Measurements from ENCODE around the gene MRPL45.

The MRPL45 gene

DNA sequence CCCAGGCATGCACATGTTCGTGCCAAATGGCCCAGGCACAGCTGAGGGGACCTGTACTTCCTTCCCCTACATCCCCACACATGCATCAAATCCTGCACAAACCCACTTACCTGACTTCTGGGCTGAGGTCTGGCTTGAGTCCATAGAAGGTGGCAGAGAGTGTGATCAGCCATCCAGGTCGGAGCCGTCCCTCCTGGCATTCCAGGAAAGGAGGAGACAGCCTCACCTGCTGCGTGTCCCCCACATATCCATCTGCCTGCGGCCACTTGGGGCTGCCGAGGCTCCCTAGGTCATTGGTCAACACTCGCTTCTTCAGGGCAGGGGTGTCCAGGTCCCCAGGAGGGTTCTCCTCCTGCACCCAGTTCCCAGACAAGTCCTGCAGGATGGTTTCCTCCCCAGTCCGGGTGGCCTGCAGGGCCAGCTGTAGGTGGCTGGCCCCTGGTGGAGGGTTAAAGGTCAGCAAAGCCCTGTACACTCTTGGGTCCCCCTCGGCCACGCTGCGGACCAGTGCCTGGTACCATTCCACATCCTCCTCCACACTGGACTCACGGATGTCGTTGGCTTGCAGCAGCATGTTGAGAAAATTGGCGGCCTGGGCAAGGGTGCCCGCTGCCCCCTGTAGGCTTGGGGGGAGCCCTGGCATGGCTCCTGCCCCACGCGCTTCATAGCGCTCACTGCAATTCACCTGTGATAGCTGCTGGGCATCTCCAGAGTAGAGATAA lies 46.1 kb downstream of the MRPL45 start:
- no peak overlapping the region for H3K9ac ChIP-seq (ENCODE audit: low read depth, low read length, poor library complexity)
- peak overlapping the region; percentile 20 for H2AK5ac ChIP-seq (ENCODE audit: low read depth, low read length)

DNA sequence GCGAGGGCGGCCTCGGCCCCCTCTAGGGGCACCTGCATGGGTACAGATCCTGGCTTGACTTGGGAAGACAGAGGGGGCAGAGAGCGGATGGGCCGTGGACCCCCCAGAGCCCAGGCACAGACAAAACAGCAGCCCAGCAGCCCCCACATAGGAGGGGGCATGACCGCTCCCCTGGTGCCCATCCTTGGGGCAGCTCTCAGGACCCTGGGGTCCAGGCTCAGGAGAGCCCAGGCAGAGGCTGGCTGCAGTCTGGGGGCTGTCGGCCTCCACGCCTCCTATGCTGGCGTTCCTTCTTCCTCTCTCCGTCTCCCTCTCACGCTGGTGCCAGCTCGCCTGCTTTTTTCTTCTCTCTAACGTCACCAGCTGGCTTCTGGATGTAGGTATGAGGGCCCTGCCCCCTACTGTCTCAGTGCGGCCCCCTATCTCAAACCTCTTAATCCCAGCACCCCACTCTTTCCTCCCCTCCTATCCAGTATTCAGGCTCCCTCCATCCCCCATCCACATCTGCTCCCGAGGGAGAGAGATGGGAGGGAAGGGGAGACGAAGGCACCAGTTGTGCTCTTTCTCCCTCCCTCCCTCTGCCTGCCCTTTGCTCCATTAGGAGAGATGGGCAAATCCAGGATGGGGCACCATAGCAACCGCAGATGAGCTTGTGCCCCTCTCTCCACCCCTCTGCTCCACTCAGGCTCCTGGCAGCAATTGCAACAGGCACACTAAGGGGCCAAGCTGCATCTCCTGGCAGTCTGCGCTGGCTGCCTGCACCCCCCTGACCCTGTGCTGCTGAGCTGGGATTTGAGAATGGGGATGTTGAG lies 46.8 kb downstream of the MRPL45 start, which contains the start of gene GPR179:
Gene GPR179 (minus strand): TSS at position 349 of the 812 bp plus-strand sequence. CDS start 167 bp downstream, at position 182.
- no peaks in the 10 kb centered on the region for H3K9me3 ChIP-seq (replicated peaks in 1 of 2; ENCODE audit: control insufficient read depth in 2 of 2, insufficient read depth in 1 of 2, low read depth in 1 of 2, low read length in 2 of 2)
- WGBS, 2 donors (ENCODE audit: extremely low coverage in 2 of 2, insufficient read length in 2 of 2, insufficient replicate concordance in 1 of 2), result no CpG with 5 or more reads among the region's 18 CpGs
- H2AFZ ChIP-seq (ENCODE audit: low read length), result peak within 1 kb of the TSS; percentile 13

More for the DNA sequence above, 46.1 kb downstream of the MRPL45 start:
- H3K4me3 ChIP-seq (ENCODE audit: low read length in 2 of 2), result peak overlapping the region in 1 of 2 donors; percentile 52
- peak overlapping the region; percentile 19 for H4K8ac ChIP-seq (ENCODE audit: low read depth, low read length)
- no peak overlapping the region for H3K23ac ChIP-seq (ENCODE audit: low read depth, low read length, poor library complexity)
- H3K4me1 ChIP-seq (ENCODE audit: control insufficient read depth in 2 of 2, insufficient read depth in 1 of 2, low read depth in 1 of 2, low read length in 2 of 2), result peaks cover 3 to 8% of the 10 kb centered on the region in 2 donors
- peaks cover 0 to 20% (median 0%) of the 10 kb centered on the region in 3 experiments for H3K27me3 ChIP-seq (ENCODE audit: control insufficient read depth in 3 of 3, insufficient read depth in 3 of 3, low read depth in 1 of 3, low read length in 3 of 3)
- no peak overlapping the region for H3K14ac ChIP-seq (ENCODE audit: low read length)
- H2BK5ac ChIP-seq (ENCODE audit: low read length), result no peak overlapping the region
- no peak overlapping the region for H3K4me2 ChIP-seq (ENCODE audit: insufficient read depth, low read length, poor library complexity, severe bottlenecking)
- DNase-seq (ENCODE audit: low spot score), result no peak
- no CpG with 5 or more reads among the region's 18 CpGs for WGBS, 2 donors (ENCODE audit: extremely low coverage in 2 of 2, insufficient read length in 2 of 2, insufficient replicate concordance in 1 of 2)
- no peak overlapping the region for H3K27ac ChIP-seq (replicated peaks; ENCODE audit: low read length)
- peak overlapping the region; percentile 38 for H2BK15ac ChIP-seq (ENCODE audit: low read length)
- no peak overlapping the region for H2BK12ac ChIP-seq (ENCODE audit: low read length)
- no peaks in the 10 kb centered on the region for H3K9me3 ChIP-seq (replicated peaks in 1 of 2; ENCODE audit: control insufficient read depth in 2 of 2, insufficient read depth in 1 of 2, low read depth in 1 of 2, low read length in 2 of 2)
- no peak overlapping the region for H2AFZ ChIP-seq (ENCODE audit: low read length)
- peak overlapping the region; percentile 12 for H3K4ac ChIP-seq (ENCODE audit: low read length)
- no peaks in the 10 kb centered on the region for H3K36me3 ChIP-seq (replicated peaks in 1 of 2; ENCODE audit: control insufficient read depth in 2 of 2, insufficient read depth in 2 of 2, low read length in 2 of 2)
- H2BK120ac ChIP-seq (ENCODE audit: low read depth, low read length), result no peak overlapping the region
- H3K79me1 ChIP-seq (ENCODE audit: low read depth, low read length), result no peaks in the 10 kb centered on the region
- H4K91ac ChIP-seq (ENCODE audit: low read depth, low read length, poor library complexity), result no peak overlapping the region
- H3K18ac ChIP-seq (ENCODE audit: low read length), result peak overlapping the region; percentile 19

DNA sequence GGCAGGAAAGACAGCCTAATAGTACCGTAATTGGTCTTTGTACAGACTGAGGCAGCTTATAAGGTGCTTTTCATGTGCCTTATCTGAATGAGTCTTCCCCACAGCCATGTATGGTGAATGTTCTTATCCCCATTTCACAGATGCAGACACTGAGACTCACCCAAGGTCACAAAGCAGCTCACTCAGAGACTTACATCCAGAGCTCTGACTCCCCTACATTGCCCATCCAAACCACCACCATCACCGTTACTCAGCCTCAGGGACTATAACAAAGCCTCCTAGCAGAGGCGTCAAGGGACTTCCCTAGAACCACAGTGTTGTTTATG lies 47.4 kb downstream of the MRPL45 start:
- H2BK15ac ChIP-seq (ENCODE audit: low read length), result no peak overlapping the region
- no peak overlapping the region for H2BK120ac ChIP-seq (ENCODE audit: low read depth, low read length)
- H3K14ac ChIP-seq (ENCODE audit: low read length), result no peak overlapping the region
- H3K4me3 ChIP-seq (ENCODE audit: low read length in 2 of 2), result no peak overlapping the region
- H3K4me2 ChIP-seq (ENCODE audit: insufficient read depth, low read length, poor library complexity, severe bottlenecking), result no peak overlapping the region
- H4K8ac ChIP-seq (ENCODE audit: low read depth, low read length), result no peak overlapping the region
- no peak overlapping the region for H3K27ac ChIP-seq (replicated peaks; ENCODE audit: low read length)
- H3K4me1 ChIP-seq (ENCODE audit: control insufficient read depth in 2 of 2, insufficient read depth in 1 of 2, low read depth in 1 of 2, low read length in 2 of 2), result peaks cover 4 to 8% of the 10 kb centered on the region in 2 donors
- H3K9ac ChIP-seq (ENCODE audit: low read depth, low read length, poor library complexity), result peak overlapping the region; percentile 74
- no peaks in the 10 kb centered on the region for H3K9me3 ChIP-seq (replicated peaks in 1 of 2; ENCODE audit: control insufficient read depth in 2 of 2, insufficient read depth in 1 of 2, low read depth in 1 of 2, low read length in 2 of 2)
- H3K79me1 ChIP-seq (ENCODE audit: low read depth, low read length), result no peaks in the 10 kb centered on the region
- H3K36me3 ChIP-seq (replicated peaks in 1 of 2; ENCODE audit: control insufficient read depth in 2 of 2, insufficient read depth in 2 of 2, low read length in 2 of 2), result no peaks in the 10 kb centered on the region
- no CpG with 5 or more reads among the region's 3 CpGs for WGBS, 2 donors (ENCODE audit: extremely low coverage in 2 of 2, insufficient read length in 2 of 2, insufficient replicate concordance in 1 of 2)
- H2BK5ac ChIP-seq (ENCODE audit: low read length), result no peak overlapping the region
- no peak overlapping the region for H3K18ac ChIP-seq (ENCODE audit: low read length)
- no peak overlapping the region for H2AFZ ChIP-seq (ENCODE audit: low read length)
- no peak for DNase-seq (ENCODE audit: low spot score)
- peak overlapping the region; percentile 66 for H3K23ac ChIP-seq (ENCODE audit: low read depth, low read length, poor library complexity)
- peaks cover 0 to 12% (median 0%) of the 10 kb centered on the region in 3 experiments for H3K27me3 ChIP-seq (ENCODE audit: control insufficient read depth in 3 of 3, insufficient read depth in 3 of 3, low read depth in 1 of 3, low read length in 3 of 3)
- no peak overlapping the region for H2BK12ac ChIP-seq (ENCODE audit: low read length)
- H3K4ac ChIP-seq (ENCODE audit: low read length), result no peak overlapping the region
- no peak overlapping the region for H2AK5ac ChIP-seq (ENCODE audit: low read depth, low read length)
- no peak overlapping the region for H4K91ac ChIP-seq (ENCODE audit: low read depth, low read length, poor library complexity)

More for the DNA sequence above, 46.8 kb downstream of the MRPL45 start, which contains the start of gene GPR179:
- peak within 1 kb of the TSS; percentile 38 for H2BK15ac ChIP-seq (ENCODE audit: low read length)
- H3K4me1 ChIP-seq (ENCODE audit: control insufficient read depth in 2 of 2, insufficient read depth in 1 of 2, low read depth in 1 of 2, low read length in 2 of 2), result peaks cover 3 to 8% of the 10 kb centered on the region in 2 donors
- peak within 1 kb of the TSS; percentile 20 for H2AK5ac ChIP-seq (ENCODE audit: low read depth, low read length)
- H3K4me3 ChIP-seq (ENCODE audit: low read length in 2 of 2), result peak within 1 kb of the TSS in 1 of 2 donors; percentile 52
- no peak within 1 kb of the TSS for H2BK120ac ChIP-seq (ENCODE audit: low read depth, low read length)
- no peak within 1 kb of the TSS for H4K91ac ChIP-seq (ENCODE audit: low read depth, low read length, poor library complexity)
- no peak within 1 kb of the TSS for H3K27ac ChIP-seq (replicated peaks; ENCODE audit: low read length)
- H2BK12ac ChIP-seq (ENCODE audit: low read length), result peak within 1 kb of the TSS; percentile 16
- no peak within 1 kb of the TSS for H3K14ac ChIP-seq (ENCODE audit: low read length)
- peak within 1 kb of the TSS; percentile 12 for H3K4ac ChIP-seq (ENCODE audit: low read length)
- H4K8ac ChIP-seq (ENCODE audit: low read depth, low read length), result peak within 1 kb of the TSS; percentile 19
- H3K27me3 ChIP-seq (ENCODE audit: control insufficient read depth in 3 of 3, insufficient read depth in 3 of 3, low read depth in 1 of 3, low read length in 3 of 3), result peaks cover 0 to 14% (median 0%) of the 10 kb centered on the region in 3 experiments
- no peaks in the 10 kb centered on the region for H3K36me3 ChIP-seq (replicated peaks in 1 of 2; ENCODE audit: control insufficient read depth in 2 of 2, insufficient read depth in 2 of 2, low read length in 2 of 2)
- peak within 1 kb of the TSS; percentile 74 for H3K9ac ChIP-seq (ENCODE audit: low read depth, low read length, poor library complexity)
- H2BK5ac ChIP-seq (ENCODE audit: low read length), result no peak within 1 kb of the TSS
- peak within 1 kb of the TSS; percentile 25 for H3K18ac ChIP-seq (ENCODE audit: low read length)
- no peak within 1 kb of the TSS for H3K4me2 ChIP-seq (ENCODE audit: insufficient read depth, low read length, poor library complexity, severe bottlenecking)
- no peak for DNase-seq (ENCODE audit: low spot score)
- H3K79me1 ChIP-seq (ENCODE audit: low read depth, low read length), result no peaks in the 10 kb centered on the region
- peak within 1 kb of the TSS; percentile 66 for H3K23ac ChIP-seq (ENCODE audit: low read depth, low read length, poor library complexity)

DNA sequence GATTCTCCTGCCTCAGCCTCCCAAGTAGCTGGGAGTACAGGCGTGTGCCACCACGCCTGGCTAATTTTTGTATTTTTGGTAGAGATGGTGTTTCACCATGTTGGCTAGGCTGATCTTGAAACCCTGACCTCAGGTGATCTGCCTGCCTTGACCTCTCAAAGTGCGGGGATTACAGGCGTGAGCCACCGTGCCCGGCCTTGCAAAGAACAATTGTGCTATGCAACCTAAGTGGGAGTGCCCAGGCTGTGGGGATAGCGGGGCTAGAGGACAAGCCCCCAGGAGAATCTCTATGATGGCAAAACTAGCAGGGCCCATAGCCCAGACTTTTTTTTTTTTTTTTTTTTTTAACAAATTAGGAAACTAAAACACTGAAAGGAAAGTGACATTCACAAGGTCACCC lies 48.8 kb downstream of the MRPL45 start:
- WGBS, 2 donors (ENCODE audit: extremely low coverage in 2 of 2, insufficient read length in 2 of 2, insufficient replicate concordance in 1 of 2), result no CpG with 5 or more reads among the region's 7 CpGs
- H4K8ac ChIP-seq (ENCODE audit: low read depth, low read length), result no peak overlapping the region

More for the DNA sequence above, 48.8 kb downstream of the MRPL45 start:
- Histone ChIP-seq H2AFZ (ENCODE audit: low read length) (no peak overlapping the region), H3K9me3 (replicated peaks in 1 of 2; ENCODE audit: control insufficient read depth in 2 of 2, insufficient read depth in 1 of 2, low read depth in 1 of 2, low read length in 2 of 2) (no peaks in the 10 kb centered on the region), H3K36me3 (replicated peaks in 1 of 2; ENCODE audit: control insufficient read depth in 2 of 2, insufficient read depth in 2 of 2, low read length in 2 of 2) (no peaks in the 10 kb centered on the region), H3K9ac (ENCODE audit: low read depth, low read length, poor library complexity) (no peak overlapping the region), H2BK120ac (ENCODE audit: low read depth, low read length) (no peak overlapping the region), H4K91ac (ENCODE audit: low read depth, low read length, poor library complexity) (no peak overlapping the region), H2BK15ac (ENCODE audit: low read length) (no peak overlapping the region), H2BK5ac (ENCODE audit: low read length) (no peak overlapping the region), H3K79me1 (ENCODE audit: low read depth, low read length) (no peaks in the 10 kb centered on the region), H2AK5ac (ENCODE audit: low read depth, low read length) (no peak overlapping the region), H3K27me3 (ENCODE audit: control insufficient read depth in 3 of 3, insufficient read depth in 3 of 3, low read depth in 1 of 3, low read length in 3 of 3) (peaks cover 0 to 10% (median 0%) of the 10 kb centered on the region in 3 experiments), H3K18ac (ENCODE audit: low read length) (no peak overlapping the region), H3K4ac (ENCODE audit: low read length) (no peak overlapping the region), H3K4me1 (ENCODE audit: control insufficient read depth in 2 of 2, insufficient read depth in 1 of 2, low read depth in 1 of 2, low read length in 2 of 2) (peaks cover 8% of the 10 kb centered on the region in 2 donors), H3K23ac (ENCODE audit: low read depth, low read length, poor library complexity) (no peak overlapping the region), H3K4me2 (ENCODE audit: insufficient read depth, low read length, poor library complexity, severe bottlenecking) (no peak overlapping the region), H2BK12ac (ENCODE audit: low read length) (no peak overlapping the region), H3K27ac (replicated peaks; ENCODE audit: low read length) (no peak overlapping the region), H3K4me3 (ENCODE audit: low read length in 2 of 2) (no peak overlapping the region), H3K14ac (ENCODE audit: low read length) (no peak overlapping the region)
- DNase-seq (ENCODE audit: low spot score), result no peak

Data from neuronal stem cell (in vitro differentiated cells).